B cell (primary cell): ENCODE data around the gene MUC12. TPM values are rescaled to one million over a fixed set of nuclear protein-coding genes. Genes with fewer than 3 reads are reported as not detected.
"Not testable (repeated sequence)": the region's sequence is repeated elsewhere in the genome, so short reads cannot be mapped to it uniquely, and the experiment has no call there.

ENCODE experiments used
- ATAC-seq: fragments of 200-7000 bp; cut with Tn5 transposase; one replicate; pipeline ENCODE4 v1.10.0; 2021; ENCODE audit warnings: low read depth, mild to moderate bottlenecking, moderate number of reproducible peaks, moderate library complexity
- CTCF ChIA-PET: fragments of 350-600 bp; sonication (Branson Sonifier 250); formaldehyde crosslinking; loops from one replicate; lab custom pipeline; 2021; ENCODE audit warnings: antibody characterized with exemption, inconsistent platforms; lab: Charles Lee
- POLR2A ChIA-PET: fragments of 350-600 bp; sonication (Branson Sonifier 250); formaldehyde crosslinking; loops from one replicate; lab custom pipeline; 2021; ENCODE audit warnings: antibody characterized with exemption; lab: Charles Lee
- DNase-seq: peaks from one replicate; pipeline ENCODE4 v3.0.0; 2013
- H2AFZ ChIP-seq: 2 replicates; pipeline ENCODE4 v1.6.1; 2012; ENCODE audit warnings: mild to moderate bottlenecking, low read depth, low read length; ENCODE audit not compliant: insufficient read depth, poor library complexity, severe bottlenecking
- H3K27ac ChIP-seq, 2 donors: 1 replicate in 1 of 2; 2 replicates in 1 of 2; pipeline ENCODE4 v1.5.1; 2012 to 2013; ENCODE audit warnings: low read length in 2 of 2, mild to moderate bottlenecking in 2 of 2, moderate library complexity in 1 of 2
- H3K27me3 ChIP-seq, 4 experiments: fragments of 200-600 bp in 1 of 4; sonication (generic) in 1 of 4; replicated peaks in 1 of 4; 1 replicate in 2 of 4; 2 replicates in 2 of 4; pipeline versions ENCODE4 v1.6.1 to v1.7.0; 2013 to 2016; ENCODE audit warnings: low read length in 3 of 4, mild to moderate bottlenecking in 2 of 4, mixed read lengths in 1 of 4, moderate library complexity in 1 of 4; ENCODE audit not compliant: insufficient read depth in 4 of 4, control insufficient read depth in 3 of 4; ENCODE audit errors: control extremely low read depth in 1 of 4
- H3K36me3 ChIP-seq, 2 experiments: replicated peaks in 1 of 2; 1 replicate in 1 of 2; 2 replicates in 1 of 2; pipeline versions ENCODE4 v1.6.1 to v1.7.1; 2013; ENCODE audit warnings: low read length in 1 of 2; ENCODE audit not compliant: insufficient read depth in 2 of 2, control insufficient read depth in 1 of 2; ENCODE audit errors: control extremely low read depth in 1 of 2, extremely low read depth in 1 of 2
- H3K4me1 ChIP-seq, 2 donors: fragments of 200-600 bp in 1 of 2; sonication (generic) in 1 of 2; 1 replicate in 1 of 2; 2 replicates in 1 of 2; pipeline versions ENCODE4 v1.5.1 to v1.6.1; 2013 to 2017; ENCODE audit warnings: low read length in 2 of 2; ENCODE audit not compliant: control insufficient read depth in 2 of 2, insufficient read depth in 2 of 2
- H3K4me2 ChIP-seq: replicated peaks from 2 replicates; pipeline ENCODE3; 2012; ENCODE audit warnings: mild to moderate bottlenecking, low read depth, low read length; ENCODE audit not compliant: poor library complexity, severe bottlenecking
- H3K4me3 ChIP-seq, 5 experiments: fragments of 200-600 bp in 1 of 5; sonication (generic) in 1 of 5; 1 replicate in 3 of 5; 2 replicates in 2 of 5; pipeline versions ENCODE4 v1.5.1 to v1.7.0; 2011 to 2016; ENCODE audit warnings: low read length in 4 of 5, mild to moderate bottlenecking in 4 of 5, low read depth in 2 of 5, control low read depth in 1 of 5, moderate library complexity in 1 of 5; ENCODE audit not compliant: insufficient read depth in 1 of 5; ENCODE audit errors: control extremely low read depth in 1 of 5, extremely low read depth in 1 of 5
- H3K79me2 ChIP-seq: fragments of 200-600 bp; sonication (generic); one replicate; pipeline ENCODE4 v1.6.0; 2016; ENCODE audit warnings: low read length; ENCODE audit not compliant: control insufficient read depth, insufficient read depth
- H3K9ac ChIP-seq: fragments of 200-600 bp; sonication (generic); 2 replicates; pipeline ENCODE4 v1.6.1; 2017; ENCODE audit warnings: mild to moderate bottlenecking, low read length, moderate library complexity
- H3K9me3 ChIP-seq, 3 donors: one replicate each; pipeline versions ENCODE4 v1.6.1 to v1.7.1; 2013; ENCODE audit warnings: low read length in 2 of 3; ENCODE audit not compliant: control insufficient read depth in 2 of 3, insufficient read depth in 1 of 3; ENCODE audit errors: control extremely low read depth in 1 of 3
- H4K20me1 ChIP-seq: 2 replicates; pipeline ENCODE4 v1.6.0; 2012; ENCODE audit warnings: mild to moderate bottlenecking, low read length; ENCODE audit not compliant: insufficient read depth, control insufficient read depth, poor library complexity, severe bottlenecking
- H3K27ac Mint-ChIP-seq: one replicate; pipeline ENCODE4 v1.8.0; 2021; ENCODE audit warnings: mixed read lengths
- H3K27me3 Mint-ChIP-seq: one replicate; pipeline ENCODE4 v1.8.0; 2021; ENCODE audit warnings: mixed read lengths
- H3K4me1 Mint-ChIP-seq: one replicate; pipeline ENCODE4 v1.8.0; 2021; ENCODE audit warnings: mixed read lengths
- H3K4me3 Mint-ChIP-seq: one replicate; pipeline ENCODE4 v1.8.0; 2021; ENCODE audit warnings: mixed read lengths
- H3K9me3 Mint-ChIP-seq: one replicate; pipeline ENCODE4 v1.8.0; 2022; ENCODE audit warnings: mixed read lengths; ENCODE audit not compliant: insufficient read depth
- EZH2 ChIP-seq: IDR thresholded peaks from 2 replicates; pipeline ENCODE4 v1.6.1; 2012; ENCODE audit warnings: borderline replicate concordance, low read depth, mild to moderate bottlenecking, moderate library complexity, low read length; ENCODE audit not compliant: insufficient read depth, poor library complexity, severe bottlenecking
- WGBS: methylation state at CpG from one replicate; pipeline ENCODE4 v1.1.5; 2013; ENCODE audit warnings: missing lambda C conversion rate; ENCODE audit not compliant: insufficient coverage; 5-methylcytosine and 5-hydroxymethylcytosine counted together
- intact Hi-C: fragments of 100-400 bp; cut with micrococcal nuclease; formaldehyde crosslinking; loops from one replicate; pipeline ENCODE4 v1.10.0; 2022
- polyA plus RNA-seq: library from polyadenylated mRNA; depleted of rRNA; stranded (reverse); fragments of >200 nt; gene quantifications from 2 replicates; pipeline ENCODE4 v1.2.3, GENCODE V29; 2012
- total RNA-seq, 2 donors: library from RNA; stranded (reverse); fragments of 120-200 nt in 1 of 2; gene quantifications; 1 replicate in 1 of 2; 2 replicates in 1 of 2; pipeline versions ENCODE4 v1.2.3 to v1.2.4, GENCODE V29; 2013 to 2022
- TF ChIP-seq, protein P1 (sequence below): fragments of 200-600 bp; IDR thresholded peaks from one replicate; pipeline ENCODE4 v1.8.0; 2022; ENCODE audit warnings: antibody characterized with exemption, mild to moderate bottlenecking

The MUC12 gene
- total and polyA plus RNA-seq, 2 donors (not counting 1 experiment from before 2014, with no cell fraction given) = 0.81 TPM; not detected in 1

DNA sequence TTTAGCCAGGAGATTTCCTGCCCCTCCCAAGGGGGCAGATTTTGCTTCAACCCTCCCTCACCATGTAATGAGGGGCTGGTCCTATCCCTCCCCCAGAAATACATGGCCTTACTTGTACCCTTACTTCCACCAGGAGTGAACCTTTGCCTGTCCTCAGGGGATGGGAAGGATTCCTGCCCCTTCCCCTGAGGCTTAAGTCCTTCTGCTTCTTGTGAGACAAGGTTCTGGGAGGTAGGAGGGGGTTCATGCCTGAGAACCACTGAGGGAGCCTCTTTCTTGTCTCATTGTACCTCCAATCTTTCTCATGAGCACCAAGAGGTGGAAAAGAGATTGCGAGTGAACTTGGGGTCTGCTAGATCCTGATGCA lies 39.6 kb upstream of the MUC12 start:
- Histone ChIP-seq H2AFZ (no peak overlapping the region), H3K27me3 (peaks cover 0 to 6% (median 3%) of the 10 kb centered on the region in 4 experiments), H3K9ac (no peak overlapping the region), H3K9me3 (peaks cover 0 to 21% (median 0%) of the 10 kb centered on the region in 3 donors), H3K4me1 (no peaks in the 10 kb centered on the region), H3K4me3 (no peak overlapping the region), H3K36me3 (no peaks in the 10 kb centered on the region), H4K20me1 (no peaks in the 10 kb centered on the region), H3K79me2 (no peaks in the 10 kb centered on the region), H3K27ac (no peak overlapping the region), H3K4me2 (no peak overlapping the region)
- Mint-ChIP-seq H3K9me3 (peaks cover 3% of the 10 kb centered on the region), H3K27ac (no peak overlapping the region), H3K4me1 (no peaks in the 10 kb centered on the region), H3K4me3 (no peak overlapping the region), H3K27me3 (peaks cover 17% of the 10 kb centered on the region)
- POLR2A ChIA-PET = no interaction called here
- no peak for DNase-seq
- no peak for ATAC-seq
- no CpG with 5 or more reads among the region's 1 CpG for WGBS
- no peak for TF ChIP-seq EZH2
- TF ChIP-seq, protein P1, sequence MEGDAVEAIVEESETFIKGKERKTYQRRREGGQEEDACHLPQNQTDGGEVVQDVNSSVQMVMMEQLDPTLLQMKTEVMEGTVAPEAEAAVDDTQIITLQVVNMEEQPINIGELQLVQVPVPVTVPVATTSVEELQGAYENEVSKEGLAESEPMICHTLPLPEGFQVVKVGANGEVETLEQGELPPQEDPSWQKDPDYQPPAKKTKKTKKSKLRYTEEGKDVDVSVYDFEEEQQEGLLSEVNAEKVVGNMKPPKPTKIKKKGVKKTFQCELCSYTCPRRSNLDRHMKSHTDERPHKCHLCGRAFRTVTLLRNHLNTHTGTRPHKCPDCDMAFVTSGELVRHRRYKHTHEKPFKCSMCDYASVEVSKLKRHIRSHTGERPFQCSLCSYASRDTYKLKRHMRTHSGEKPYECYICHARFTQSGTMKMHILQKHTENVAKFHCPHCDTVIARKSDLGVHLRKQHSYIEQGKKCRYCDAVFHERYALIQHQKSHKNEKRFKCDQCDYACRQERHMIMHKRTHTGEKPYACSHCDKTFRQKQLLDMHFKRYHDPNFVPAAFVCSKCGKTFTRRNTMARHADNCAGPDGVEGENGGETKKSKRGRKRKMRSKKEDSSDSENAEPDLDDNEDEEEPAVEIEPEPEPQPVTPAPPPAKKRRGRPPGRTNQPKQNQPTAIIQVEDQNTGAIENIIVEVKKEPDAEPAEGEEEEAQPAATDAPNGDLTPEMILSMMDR = no peak
- intact Hi-C loops = no loop called here
- CTCF ChIA-PET = no interaction called here

DNA sequence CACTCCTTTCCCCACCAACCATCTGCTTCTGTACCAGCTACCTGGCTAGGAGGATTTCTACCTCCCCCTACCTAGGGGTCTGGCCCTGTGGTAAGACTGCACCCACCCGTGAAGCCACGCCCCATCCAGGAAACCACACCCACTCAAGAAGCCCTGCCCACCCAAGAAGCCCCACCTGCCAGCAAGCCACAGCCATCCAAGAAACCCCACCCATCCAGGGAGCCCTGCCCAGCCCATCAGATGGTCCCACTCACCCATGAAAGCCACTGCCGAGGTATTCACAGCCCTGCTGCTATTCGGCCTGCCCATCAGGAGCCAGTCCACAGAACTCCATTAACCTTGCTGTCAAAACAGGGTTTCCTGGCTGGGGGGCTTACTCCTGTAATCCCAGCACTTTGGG lies 35.6 kb upstream of the MUC12 start:
- Histone ChIP-seq H3K79me2 (no peaks in the 10 kb centered on the region), H3K27me3 (peaks cover 0 to 6% (median 3%) of the 10 kb centered on the region in 4 experiments), H3K9me3 (peaks cover 0 to 26% (median 0%) of the 10 kb centered on the region in 3 donors), H3K4me2 (no peak overlapping the region), H3K4me1 (no peaks in the 10 kb centered on the region), H3K9ac (no peak overlapping the region), H3K36me3 (no peaks in the 10 kb centered on the region), H3K4me3 (no peak overlapping the region), H3K27ac (no peak overlapping the region), H4K20me1 (no peaks in the 10 kb centered on the region), H2AFZ (no peak overlapping the region)
- no peak overlapping the region for H3K4me3 Mint-ChIP-seq
- 50% methylated on average over 2 of the region's 4 CpGs for WGBS
- peaks cover 27% of the 10 kb centered on the region for H3K27me3 Mint-ChIP-seq
- CTCF ChIA-PET = interaction anchor here (0.5 kb wide), 1 partner anchor 210 kb away, joined by 3 read pairs; no protein-coding TSS in a partner anchor
- H3K9me3 Mint-ChIP-seq = peaks cover 3% of the 10 kb centered on the region
- DNase-seq (no peak), ATAC-seq (no peak)
- no peak overlapping the region for H3K27ac Mint-ChIP-seq
- intact Hi-C loops = no loop called here
- no peaks in the 10 kb centered on the region for H3K4me1 Mint-ChIP-seq
- no peak for TF ChIP-seq EZH2
- TF ChIP-seq, protein P1 = no peak
- POLR2A ChIA-PET = no interaction called here

GRCh38 chr7:100935381-100935780 lies 34.0 kb upstream of the MUC12 start:
- CTCF ChIA-PET, POLR2A ChIA-PET, H3K27ac Mint-ChIP-seq: not testable (repeated sequence)

More at GRCh38 chr7:100935381-100935780, 34.0 kb upstream of the MUC12 start:
- H3K4me3 ChIP-seq, H2AFZ ChIP-seq, H3K36me3 ChIP-seq, H3K4me3 Mint-ChIP-seq, H3K27me3 ChIP-seq, H3K27ac ChIP-seq, H3K4me2 ChIP-seq, H3K4me1 ChIP-seq, DNase-seq, intact Hi-C loops, H3K79me2 ChIP-seq, H3K4me1 Mint-ChIP-seq, H3K9ac ChIP-seq, H4K20me1 ChIP-seq, ATAC-seq, H3K9me3 Mint-ChIP-seq: not testable (repeated sequence)
- H3K9me3 ChIP-seq = peaks cover 2 to 36% (median 3%) of the 10 kb centered on the region in 3 donors
- WGBS = no CpG with 5 or more reads among the region's 2 CpGs
- peaks cover 17% of the 10 kb centered on the region for H3K27me3 Mint-ChIP-seq
